SW480 (cell line): ENCODE results near the gene CYP4Z1.
"Not testable (repeated sequence)": the region's sequence is repeated elsewhere in the genome, so short reads cannot be mapped to it uniquely, and the experiment has no call there.

Source experiments
- DNase-seq: peaks from one replicate; pipeline ENCODE4 v3.0.0-alpha.2; 2016; ENCODE audit warnings: low spot score

CYP4Z1 gene

DNA sequence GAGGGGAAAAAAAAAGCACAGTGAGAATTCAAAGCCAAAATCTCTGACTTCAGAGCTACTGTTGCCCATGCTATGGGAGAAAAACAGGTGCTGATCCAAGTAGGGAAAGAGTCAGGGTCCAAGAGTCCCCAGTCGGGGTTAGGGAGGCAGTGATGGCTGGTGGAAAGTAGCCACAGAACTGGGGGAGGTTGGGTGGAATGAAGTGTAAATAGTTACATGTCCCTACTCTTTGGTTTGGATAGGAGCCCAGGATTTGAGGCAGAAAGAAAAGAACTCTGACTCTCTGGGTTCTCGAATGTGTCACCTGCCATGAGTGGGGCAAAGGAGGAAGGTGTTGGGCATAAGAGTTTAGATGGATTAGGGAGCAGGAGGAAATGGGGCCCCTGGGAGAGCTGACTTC, 61.8 kb downstream of the CYP4Z1 start:
- not testable (repeated sequence) for DNase-seq

GRCh38 chr1:47129489-47130230, 62.6 kb downstream of the CYP4Z1 start:
- DNase-seq: not testable (repeated sequence)

- not testable (repeated sequence) for DNase-seq
These were observed 65.6 kb downstream of the CYP4Z1 start for GRCh38 chr1:47132665-47133064.

- DNase-seq: no peak
These were observed 70.2 kb downstream of the CYP4Z1 start, which contains the start of gene CYP4A22 for GRCh38 chr1:47137198-47137597. CYP4A22 (plus strand) TSS chr1:47137441; CDS start chr1:47137486, 45 bp downstream.

DNA sequence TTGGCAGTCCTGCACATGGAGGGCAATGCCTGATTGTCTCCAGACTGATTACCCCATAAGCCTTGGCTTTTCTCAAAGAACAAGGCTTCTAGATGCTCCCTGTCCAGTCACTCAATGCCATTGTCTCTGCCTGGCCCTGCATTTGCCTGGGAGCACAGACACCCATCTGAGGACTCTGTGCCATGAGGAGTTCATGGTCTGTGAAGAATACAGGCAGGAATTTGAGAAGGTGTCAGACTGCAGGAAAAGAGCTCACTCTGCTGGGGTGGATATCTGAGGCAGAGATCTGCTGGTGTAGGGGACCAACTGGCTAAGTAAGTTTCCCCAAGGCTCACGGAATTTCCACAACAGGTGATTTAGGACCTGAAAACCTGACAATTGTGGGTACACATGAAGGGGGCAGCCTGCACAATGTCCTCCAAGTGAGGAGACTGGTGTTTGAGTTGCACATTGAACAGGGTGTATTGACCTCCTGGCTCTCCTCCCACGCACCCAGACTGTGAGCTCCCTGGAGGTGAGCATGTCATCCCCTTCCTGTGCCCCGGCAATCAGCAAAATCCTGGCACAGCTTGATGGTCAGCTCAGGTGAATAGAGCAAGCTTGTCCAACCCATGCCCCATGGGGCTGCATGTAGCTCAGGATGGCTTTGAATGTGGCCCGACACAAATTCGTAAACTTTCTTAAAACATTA, 71.0 kb downstream of the CYP4Z1 start:
- no peak for DNase-seq

- not testable (repeated sequence) for DNase-seq
These were observed 73.3 kb downstream of the CYP4Z1 start for GRCh38 chr1:47140358-47140757.

GRCh38 chr1:47143654-47144053, 76.6 kb downstream of the CYP4Z1 start:
- peak; percentile 5 for DNase-seq

DNA sequence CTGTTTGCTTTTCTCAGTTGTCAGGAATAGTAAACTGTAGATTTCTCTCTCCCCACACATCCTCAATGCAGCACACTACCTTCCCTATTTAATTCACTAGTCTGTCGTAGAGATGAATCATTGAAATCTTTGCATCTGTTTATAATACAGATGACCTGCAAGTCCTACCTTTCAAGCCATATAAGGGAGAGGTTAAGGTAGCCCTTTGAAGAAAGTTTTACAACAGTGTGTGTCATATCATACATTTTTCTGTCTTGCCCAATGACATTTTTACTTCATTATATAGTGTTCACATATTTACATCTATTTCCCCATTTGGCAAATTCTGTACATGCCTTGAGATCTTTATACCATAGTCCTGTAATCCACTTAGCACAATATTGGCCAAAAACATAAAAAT, 79.5 kb downstream of the CYP4Z1 start:
- DNase-seq: not testable (repeated sequence)

GRCh38 chr1:47147047-47147785, 80.2 kb downstream of the CYP4Z1 start:
- DNase-seq: no peak

DNA sequence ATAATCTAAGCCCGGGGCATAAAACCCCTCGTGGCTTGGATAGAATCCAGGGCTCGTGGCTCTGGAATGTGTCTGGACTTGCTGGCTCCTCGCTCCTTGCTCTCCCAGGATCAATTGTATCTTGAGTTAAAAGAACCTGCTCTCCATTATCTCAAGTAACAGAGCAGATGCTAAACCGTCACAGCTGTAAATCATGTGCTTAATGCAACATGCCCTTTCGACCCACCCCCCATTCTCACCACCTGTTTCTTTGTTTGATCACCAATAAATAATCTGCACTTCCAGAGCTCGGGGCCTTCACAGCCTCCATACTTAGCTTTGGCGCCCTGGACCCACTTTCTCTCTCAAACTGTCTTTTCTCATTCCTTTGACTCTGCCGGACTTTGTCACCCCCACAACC, 82.1 kb downstream of the CYP4Z1 start:
- DNase-seq: not testable (repeated sequence)

DNA sequence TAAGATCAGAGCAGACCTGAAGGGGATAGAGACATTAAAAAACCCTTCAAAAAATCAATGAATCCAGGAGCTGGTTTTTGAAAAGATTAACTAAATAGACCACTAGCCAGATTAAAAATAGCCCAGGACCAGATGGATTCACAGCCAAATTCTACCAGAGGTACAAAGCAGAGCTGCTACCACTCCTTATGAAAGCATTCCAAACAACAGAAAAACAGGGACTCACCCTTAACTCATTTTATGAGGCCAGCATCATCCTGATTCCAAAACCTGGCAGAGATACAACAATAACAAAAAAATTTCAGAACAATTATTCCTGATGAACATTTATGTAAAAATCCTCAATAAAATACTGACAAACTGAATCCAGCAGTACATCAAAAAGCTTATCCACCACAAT, 89.4 kb downstream of the CYP4Z1 start:
- not testable (repeated sequence) for DNase-seq

GRCh38 chr1:47157957-47158356, 90.9 kb downstream of the CYP4Z1 start:
- DNase-seq: not testable (repeated sequence)

- no peak for DNase-seq
These were observed 93.7 kb downstream of the CYP4Z1 start for GRCh38 chr1:47160716-47161115.

- no peak for DNase-seq
These were observed 94.4 kb downstream of the CYP4Z1 start for GRCh38 chr1:47161298-47162040.

GRCh38 chr1:47164552-47164951, 97.5 kb downstream of the CYP4Z1 start:
- no peak for DNase-seq
